ENCODE data around the gene INO80. TPM values are rescaled to one million over a fixed set of nuclear protein-coding genes. Genes with fewer than 3 reads are reported as not detected.

Gene INO80
- total and polyA plus RNA-seq, 2 donors = 7.6 to 12.9 TPM

DNA sequence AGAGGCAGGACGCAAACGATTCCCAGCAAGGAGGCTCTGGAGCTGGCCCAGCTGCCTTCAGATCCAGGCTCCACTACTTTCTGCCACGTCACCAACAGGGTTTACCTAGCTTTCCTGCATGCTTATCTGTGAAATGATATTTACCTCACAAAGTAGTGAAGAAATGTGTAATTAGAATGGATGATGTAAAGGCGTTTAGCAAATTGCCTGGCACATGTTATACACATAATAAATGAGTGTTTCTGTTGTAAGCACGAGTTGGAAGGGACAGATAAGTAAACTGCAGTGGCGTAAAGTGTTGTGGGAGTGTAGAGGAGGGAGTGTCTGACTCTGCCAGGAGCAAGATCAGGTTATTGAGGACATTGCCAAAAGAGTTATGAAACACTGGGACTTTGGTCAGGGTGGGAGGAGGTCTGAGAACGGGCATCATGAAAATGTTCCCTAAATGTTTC, 166.3 kb downstream of the INO80 start:
- Histone ChIP-seq H3K4me1 (ENCODE audit: control insufficient read depth in 2 of 2, insufficient read depth in 2 of 2, low read length in 2 of 2) (peaks cover 11 to 23% of the 10 kb centered on the region in 2 donors), H3K27me3 (ENCODE audit: control insufficient read depth in 2 of 2, insufficient read depth in 1 of 2, low read length in 1 of 2) (peaks cover 0 to 19% of the 10 kb centered on the region in 2 donors), H3K36me3 (ENCODE audit: control insufficient read depth in 2 of 2, insufficient read depth in 2 of 2, low read length in 1 of 2) (no peaks in the 10 kb centered on the region), H3K4me3 (ENCODE audit: low read length in 2 of 2) (no peak overlapping the region), H3K27ac (ENCODE audit: low read depth in 1 of 2, low read length in 1 of 2) (no peak overlapping the region), H3K9me3 (ENCODE audit: control insufficient read depth in 2 of 2, insufficient read depth in 1 of 2, low read length in 1 of 2) (no peaks in the 10 kb centered on the region)
- no peak for DNase-seq (ENCODE audit: low read depth in 6 of 9, low spot score in 9 of 9)
- WGBS = 80% methylated on average over 7 of the region's 7 CpGs

DNA sequence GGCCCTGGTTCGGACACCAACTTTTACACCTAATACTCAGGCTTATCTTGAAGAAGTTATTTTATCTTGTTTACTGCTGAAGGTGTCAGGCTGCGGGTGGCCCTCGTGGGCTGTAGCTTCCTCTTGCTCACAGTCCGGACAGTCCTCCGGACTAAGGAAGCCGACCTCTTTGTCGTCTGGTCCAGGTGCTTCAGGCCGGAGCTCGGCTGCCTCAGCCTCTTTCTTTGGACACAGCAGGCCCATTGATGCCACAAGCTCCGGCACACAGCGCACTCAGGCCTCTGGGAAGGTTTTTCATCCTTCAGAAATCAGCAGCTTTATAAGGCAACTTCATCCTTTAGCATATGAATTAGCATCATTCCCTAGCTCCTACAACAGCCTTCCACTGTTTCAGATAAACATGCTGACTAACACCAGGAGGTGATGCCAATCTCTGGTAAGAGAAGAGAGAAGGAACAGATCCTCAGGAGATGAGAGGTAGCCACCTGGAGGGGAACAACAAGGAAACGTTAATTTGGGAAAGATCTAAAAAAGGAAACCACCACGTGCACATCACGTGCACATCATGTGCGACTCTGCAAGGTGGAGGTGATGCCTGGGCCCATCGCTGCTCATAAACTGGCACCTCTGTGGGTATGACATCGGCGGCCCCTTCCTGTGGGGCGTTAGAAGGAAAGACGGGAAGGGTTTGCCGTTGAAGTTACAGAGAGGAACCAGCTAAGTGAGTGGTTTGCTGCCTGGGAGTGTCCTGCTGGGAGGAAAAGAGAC, 167.2 kb downstream of the INO80 start:
- H3K27ac ChIP-seq (ENCODE audit: low read depth in 1 of 2, low read length in 1 of 2) = no peak overlapping the region
- H3K9me3 ChIP-seq (ENCODE audit: control insufficient read depth in 2 of 2, insufficient read depth in 1 of 2, low read length in 1 of 2) = no peaks in the 10 kb centered on the region
- peaks cover 10 to 19% of the 10 kb centered on the region in 2 donors for H3K4me1 ChIP-seq (ENCODE audit: control insufficient read depth in 2 of 2, insufficient read depth in 2 of 2, low read length in 2 of 2)
- H3K36me3 ChIP-seq (ENCODE audit: control insufficient read depth in 2 of 2, insufficient read depth in 2 of 2, low read length in 1 of 2) = no peaks in the 10 kb centered on the region
- 66% methylated on average over 21 of the region's 21 CpGs for WGBS
- peaks cover 0 to 15% of the 10 kb centered on the region in 2 donors for H3K27me3 ChIP-seq (ENCODE audit: control insufficient read depth in 2 of 2, insufficient read depth in 1 of 2, low read length in 1 of 2)
- H3K4me3 ChIP-seq (ENCODE audit: low read length in 2 of 2) = no peak overlapping the region
- no peak for DNase-seq (ENCODE audit: low read depth in 6 of 9, low spot score in 9 of 9)

DNA sequence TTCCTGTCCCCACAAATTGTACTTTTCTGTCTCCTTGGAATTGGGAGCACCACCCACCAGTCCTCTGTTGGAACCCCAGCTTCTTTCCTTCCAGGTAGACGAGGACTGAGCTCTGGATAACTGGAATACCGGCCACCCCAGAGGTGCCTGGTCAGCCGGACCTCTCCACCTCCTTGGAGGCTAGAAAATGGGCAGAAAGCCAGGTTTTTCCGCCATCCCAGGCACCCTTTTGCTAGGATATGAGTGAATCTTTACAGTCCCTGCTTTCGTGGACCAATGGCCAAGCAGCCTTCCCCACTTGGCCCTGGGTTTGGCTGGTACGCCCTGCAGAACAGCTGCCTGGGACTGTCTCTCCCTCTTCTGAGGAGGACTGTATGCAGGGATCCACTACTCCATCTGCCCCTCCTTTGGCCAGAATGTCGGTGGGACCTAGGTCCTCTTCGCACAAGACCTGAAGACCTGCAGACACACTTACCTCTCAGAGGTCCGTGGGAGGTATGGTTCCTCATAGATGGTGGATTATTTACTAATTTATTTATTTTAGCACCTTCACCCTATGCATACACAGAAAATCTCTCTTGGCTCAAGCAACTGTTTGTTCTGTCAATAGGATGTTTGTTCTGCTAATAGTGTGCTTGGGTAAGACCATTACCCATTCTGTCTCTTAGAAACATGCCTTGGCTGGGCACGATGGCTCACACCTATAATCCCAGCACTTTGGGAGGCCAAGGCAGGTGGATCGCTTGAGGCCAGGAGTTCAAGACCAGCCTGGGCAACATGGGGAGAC, 171.4 kb downstream of the INO80 start:
- no peak for DNase-seq (ENCODE audit: low read depth in 6 of 9, low spot score in 9 of 9)
- peaks cover 14 to 41% of the 10 kb centered on the region in 2 donors for H3K4me1 ChIP-seq (ENCODE audit: control insufficient read depth in 2 of 2, insufficient read depth in 2 of 2, low read length in 2 of 2)
- no peak overlapping the region for H3K4me3 ChIP-seq (ENCODE audit: low read length in 2 of 2)
- H3K27me3 ChIP-seq (ENCODE audit: control insufficient read depth in 2 of 2, insufficient read depth in 1 of 2, low read length in 1 of 2) = peaks cover 0 to 19% of the 10 kb centered on the region in 2 donors
- H3K27ac ChIP-seq (ENCODE audit: low read depth in 1 of 2, low read length in 1 of 2) = no peak overlapping the region
- WGBS = 98% methylated on average over 11 of the region's 11 CpGs
- no peaks in the 10 kb centered on the region for H3K36me3 ChIP-seq (ENCODE audit: control insufficient read depth in 2 of 2, insufficient read depth in 2 of 2, low read length in 1 of 2)
- H3K9me3 ChIP-seq (ENCODE audit: control insufficient read depth in 2 of 2, insufficient read depth in 1 of 2, low read length in 1 of 2) = no peaks in the 10 kb centered on the region

DNA sequence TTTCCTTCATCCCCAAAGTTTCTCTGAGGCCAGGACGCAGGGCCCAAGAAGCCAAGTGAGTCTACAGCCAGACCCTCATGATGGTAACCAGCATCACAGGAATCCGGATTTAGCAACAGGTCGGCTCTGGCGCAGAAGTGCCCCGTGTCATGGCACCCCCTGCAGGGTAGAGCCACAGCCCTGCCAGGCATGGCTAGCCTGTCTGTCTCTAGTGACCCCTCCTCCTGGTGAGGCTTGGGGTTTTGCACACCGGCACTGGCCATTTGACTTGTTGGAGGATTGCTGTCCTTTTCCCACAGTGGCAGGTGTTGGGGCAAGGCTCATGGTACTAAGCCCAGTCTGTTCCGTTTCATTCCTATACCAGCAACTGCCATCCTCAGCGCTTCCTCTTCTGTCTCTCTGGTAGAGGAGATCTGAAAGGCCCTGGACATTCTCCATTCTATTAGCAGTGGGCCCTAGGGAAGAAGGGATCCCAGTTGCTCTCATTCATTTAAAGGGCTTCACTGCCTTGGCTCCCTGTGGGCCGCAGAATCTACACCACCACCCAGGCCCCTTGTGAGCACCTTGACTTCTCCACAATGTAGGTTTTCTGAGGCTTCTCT, 172.2 kb downstream of the INO80 start:
- WGBS = 96% methylated on average over 9 of the region's 9 CpGs
- Histone ChIP-seq H3K27ac (ENCODE audit: low read depth in 1 of 2, low read length in 1 of 2) (no peak overlapping the region), H3K4me3 (ENCODE audit: low read length in 2 of 2) (no peak overlapping the region), H3K27me3 (ENCODE audit: control insufficient read depth in 2 of 2, insufficient read depth in 1 of 2, low read length in 1 of 2) (peaks cover 0 to 19% of the 10 kb centered on the region in 2 donors), H3K36me3 (ENCODE audit: control insufficient read depth in 2 of 2, insufficient read depth in 2 of 2, low read length in 1 of 2) (no peaks in the 10 kb centered on the region), H3K4me1 (ENCODE audit: control insufficient read depth in 2 of 2, insufficient read depth in 2 of 2, low read length in 2 of 2) (peaks cover 14 to 38% of the 10 kb centered on the region in 2 donors), H3K9me3 (ENCODE audit: control insufficient read depth in 2 of 2, insufficient read depth in 1 of 2, low read length in 1 of 2) (no peaks in the 10 kb centered on the region)
- DNase-seq (ENCODE audit: low read depth in 6 of 9, low spot score in 9 of 9) = no peak

DNA sequence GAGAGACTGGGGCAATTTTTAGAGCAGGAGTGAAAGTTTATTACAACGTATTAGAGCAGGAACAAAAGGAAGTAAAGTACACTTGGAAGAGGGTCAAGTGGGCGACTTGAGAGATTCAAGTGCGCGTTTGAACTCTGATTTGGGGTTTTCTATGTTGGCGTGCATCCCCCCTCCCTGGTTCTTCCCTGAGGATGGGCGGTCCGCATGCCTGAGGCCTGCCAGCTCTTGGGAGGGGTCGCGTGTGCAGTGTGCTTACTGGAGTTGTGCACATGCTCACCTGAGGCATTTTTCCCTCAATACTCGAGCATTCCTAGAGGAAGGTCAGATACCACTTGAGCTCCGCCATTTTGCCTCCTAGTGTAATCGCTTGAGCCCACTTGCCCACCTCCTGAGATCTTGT, 173.2 kb downstream of the INO80 start:
- Histone ChIP-seq H3K4me1 (ENCODE audit: control insufficient read depth in 2 of 2, insufficient read depth in 2 of 2, low read length in 2 of 2) (peaks cover 14 to 44% of the 10 kb centered on the region in 2 donors), H3K27me3 (ENCODE audit: control insufficient read depth in 2 of 2, insufficient read depth in 1 of 2, low read length in 1 of 2) (peaks cover 0 to 17% of the 10 kb centered on the region in 2 donors), H3K36me3 (ENCODE audit: control insufficient read depth in 2 of 2, insufficient read depth in 2 of 2, low read length in 1 of 2) (no peaks in the 10 kb centered on the region), H3K27ac (ENCODE audit: low read depth in 1 of 2, low read length in 1 of 2) (no peak overlapping the region), H3K4me3 (ENCODE audit: low read length in 2 of 2) (peak overlapping the region in 1 of 2 donors; percentile 63), H3K9me3 (ENCODE audit: control insufficient read depth in 2 of 2, insufficient read depth in 1 of 2, low read length in 1 of 2) (no peaks in the 10 kb centered on the region)
- DNase-seq (ENCODE audit: low read depth in 6 of 9, low spot score in 9 of 9) = no peak
- 87% methylated on average over 12 of the region's 12 CpGs for WGBS

DNA sequence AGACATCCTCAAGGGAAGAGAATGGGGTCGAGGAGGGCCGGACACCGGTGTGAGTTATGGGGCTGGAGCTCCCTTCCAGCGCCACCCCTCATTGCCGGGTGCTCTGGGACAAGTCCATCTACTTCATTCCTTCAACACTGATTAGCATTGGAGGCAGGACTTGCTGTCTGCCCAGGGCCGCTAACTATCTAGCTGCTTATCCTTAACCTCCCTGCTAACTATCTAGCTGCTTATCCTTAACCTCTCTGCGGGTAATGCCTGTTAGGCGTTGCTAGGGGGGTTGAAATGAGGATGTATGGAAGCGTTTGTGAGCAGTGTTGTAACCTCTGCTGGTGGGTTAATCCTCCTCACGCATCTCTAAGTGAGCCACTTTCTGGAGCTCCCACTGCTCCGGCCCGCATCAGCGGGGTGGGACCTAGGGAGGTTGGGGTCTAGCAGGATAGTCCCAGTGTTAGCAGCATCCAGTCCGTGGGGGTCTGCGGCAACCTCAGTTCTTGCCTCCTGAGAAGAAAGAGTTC, 173.7 kb downstream of the INO80 start:
- peak overlapping the region; percentile 63 to 69 for H3K4me3 ChIP-seq (ENCODE audit: low read length in 2 of 2)
- H3K27ac ChIP-seq (ENCODE audit: low read depth in 1 of 2, low read length in 1 of 2) = peak overlapping the region; percentile 55 to 67
- H3K9me3 ChIP-seq (ENCODE audit: control insufficient read depth in 2 of 2, insufficient read depth in 1 of 2, low read length in 1 of 2) = no peaks in the 10 kb centered on the region
- WGBS = 26% methylated on average over 15 of the region's 15 CpGs
- peak in 2 of 9 donors; percentile 18 to 43 for DNase-seq (ENCODE audit: low read depth in 6 of 9, low spot score in 9 of 9)
- H3K4me1 ChIP-seq (ENCODE audit: control insufficient read depth in 2 of 2, insufficient read depth in 2 of 2, low read length in 2 of 2) = peaks cover 14 to 44% of the 10 kb centered on the region in 2 donors
- H3K27me3 ChIP-seq (ENCODE audit: control insufficient read depth in 2 of 2, insufficient read depth in 1 of 2, low read length in 1 of 2) = peaks cover 0 to 17% of the 10 kb centered on the region in 2 donors
- H3K36me3 ChIP-seq (ENCODE audit: control insufficient read depth in 2 of 2, insufficient read depth in 2 of 2, low read length in 1 of 2) = no peaks in the 10 kb centered on the region

DNA sequence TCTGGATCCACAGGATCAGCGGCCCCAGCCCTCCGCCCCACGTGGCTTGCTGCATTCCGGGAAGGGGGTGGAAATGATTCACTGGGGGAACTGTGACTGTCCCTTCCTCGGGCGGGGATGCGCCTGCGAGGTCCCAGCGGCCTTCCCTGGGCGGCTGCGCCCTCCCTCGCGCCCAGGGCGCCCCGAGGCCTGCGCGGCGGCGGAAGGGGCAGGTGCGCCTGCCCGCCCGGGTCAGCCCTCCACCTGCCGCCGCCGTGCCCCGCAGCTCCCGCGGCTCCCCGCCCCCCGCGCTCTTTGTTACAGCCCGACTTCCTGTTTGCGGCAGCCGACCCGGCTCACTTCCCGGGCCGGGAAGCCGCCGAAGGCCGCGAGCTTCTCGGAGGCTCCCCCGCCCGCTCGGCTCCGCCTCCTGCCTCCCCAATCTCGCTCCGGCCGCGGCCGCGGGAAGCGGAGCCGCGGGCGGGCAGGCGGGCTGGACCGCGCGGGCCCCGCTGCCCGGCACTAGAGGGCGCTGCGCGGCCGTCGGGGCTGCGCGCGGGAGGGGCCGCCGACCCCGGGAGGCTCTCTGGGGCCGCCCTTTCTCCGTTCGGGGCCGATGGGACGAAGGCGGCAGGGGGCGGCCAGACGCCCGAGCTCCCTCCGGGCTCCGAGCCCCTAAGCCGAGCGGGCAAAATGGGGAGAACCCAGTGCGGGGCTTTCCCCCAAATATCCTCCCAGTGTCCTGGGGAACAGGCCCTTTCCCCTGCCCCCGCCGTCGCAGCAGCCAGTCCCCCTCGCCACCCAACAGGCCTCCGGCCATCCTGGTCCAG, 174.3 kb downstream of the INO80 start:
- DNase-seq (ENCODE audit: low read depth in 6 of 9, low spot score in 9 of 9) = peak in 4 of 9 donors; percentile 49 to 77 (median 62)
- Histone ChIP-seq H3K4me3 (ENCODE audit: low read length in 2 of 2) (peak overlapping the region; percentile 63 to 69), H3K9me3 (ENCODE audit: control insufficient read depth in 2 of 2, insufficient read depth in 1 of 2, low read length in 1 of 2) (no peaks in the 10 kb centered on the region), H3K27me3 (ENCODE audit: control insufficient read depth in 2 of 2, insufficient read depth in 1 of 2, low read length in 1 of 2) (peaks cover 0 to 17% of the 10 kb centered on the region in 2 donors), H3K27ac (ENCODE audit: low read depth in 1 of 2, low read length in 1 of 2) (peak overlapping the region; percentile 55 to 67), H3K4me1 (ENCODE audit: control insufficient read depth in 2 of 2, insufficient read depth in 2 of 2, low read length in 2 of 2) (peaks cover 14 to 46% of the 10 kb centered on the region in 2 donors), H3K36me3 (ENCODE audit: control insufficient read depth in 2 of 2, insufficient read depth in 2 of 2, low read length in 1 of 2) (no peaks in the 10 kb centered on the region)
- 1% methylated on average over 92 of the region's 92 CpGs for WGBS

DNA sequence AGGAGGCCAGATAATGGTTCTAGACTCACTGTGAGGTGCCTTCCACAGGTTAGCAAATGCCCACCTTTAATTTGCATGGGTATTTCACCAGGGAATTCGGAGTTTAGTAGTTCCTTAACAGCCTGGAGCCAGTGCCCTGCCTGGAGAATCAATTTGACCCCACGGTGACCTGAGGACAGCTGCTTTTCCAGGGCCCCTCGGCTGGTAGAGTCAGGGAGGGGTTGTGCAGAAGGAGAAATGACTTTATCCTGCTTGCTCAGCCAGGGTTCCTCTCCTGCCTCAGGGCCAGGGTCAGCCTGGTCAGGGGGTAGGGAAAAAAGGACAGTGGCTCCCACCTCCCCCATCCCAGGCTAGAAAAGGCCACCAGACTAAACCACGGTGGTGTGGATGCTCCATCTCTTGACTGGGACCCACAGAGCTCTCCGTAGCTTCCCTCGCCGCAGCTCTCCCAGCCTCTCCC, 175.0 kb downstream of the INO80 start:
- no peak for DNase-seq (ENCODE audit: low read depth in 6 of 9, low spot score in 9 of 9)

More for the DNA sequence above, 175.0 kb downstream of the INO80 start:
- H3K4me1 ChIP-seq (ENCODE audit: control insufficient read depth in 2 of 2, insufficient read depth in 2 of 2, low read length in 2 of 2) = peaks cover 14 to 46% of the 10 kb centered on the region in 2 donors
- peak overlapping the region; percentile 41 to 67 for H3K27ac ChIP-seq (ENCODE audit: low read depth in 1 of 2, low read length in 1 of 2)
- 59% methylated on average over 7 of the region's 7 CpGs for WGBS
- H3K27me3 ChIP-seq (ENCODE audit: control insufficient read depth in 2 of 2, insufficient read depth in 1 of 2, low read length in 1 of 2) = peaks cover 0 to 17% of the 10 kb centered on the region in 2 donors
- H3K36me3 ChIP-seq (ENCODE audit: control insufficient read depth in 2 of 2, insufficient read depth in 2 of 2, low read length in 1 of 2) = no peaks in the 10 kb centered on the region
- no peaks in the 10 kb centered on the region for H3K9me3 ChIP-seq (ENCODE audit: control insufficient read depth in 2 of 2, insufficient read depth in 1 of 2, low read length in 1 of 2)
- peak overlapping the region in 1 of 2 donors; percentile 63 for H3K4me3 ChIP-seq (ENCODE audit: low read length in 2 of 2)
